SH-SY5Y (cell line): ENCODE data around the gene DNAH9.

ENCODE experiments used
- GATA2 ChIP-seq: IDR thresholded peaks from 2 replicates; pipeline ENCODE4 v1.6.1; 2011; ENCODE audit warnings: mild to moderate bottlenecking, low read depth, low read length
- GATA3 ChIP-seq: IDR thresholded peaks from 2 replicates; pipeline ENCODE4 v1.6.1; 2011; ENCODE audit warnings: low read depth, mild to moderate bottlenecking, low read length, moderate library complexity

The DNAH9 gene, protein sequence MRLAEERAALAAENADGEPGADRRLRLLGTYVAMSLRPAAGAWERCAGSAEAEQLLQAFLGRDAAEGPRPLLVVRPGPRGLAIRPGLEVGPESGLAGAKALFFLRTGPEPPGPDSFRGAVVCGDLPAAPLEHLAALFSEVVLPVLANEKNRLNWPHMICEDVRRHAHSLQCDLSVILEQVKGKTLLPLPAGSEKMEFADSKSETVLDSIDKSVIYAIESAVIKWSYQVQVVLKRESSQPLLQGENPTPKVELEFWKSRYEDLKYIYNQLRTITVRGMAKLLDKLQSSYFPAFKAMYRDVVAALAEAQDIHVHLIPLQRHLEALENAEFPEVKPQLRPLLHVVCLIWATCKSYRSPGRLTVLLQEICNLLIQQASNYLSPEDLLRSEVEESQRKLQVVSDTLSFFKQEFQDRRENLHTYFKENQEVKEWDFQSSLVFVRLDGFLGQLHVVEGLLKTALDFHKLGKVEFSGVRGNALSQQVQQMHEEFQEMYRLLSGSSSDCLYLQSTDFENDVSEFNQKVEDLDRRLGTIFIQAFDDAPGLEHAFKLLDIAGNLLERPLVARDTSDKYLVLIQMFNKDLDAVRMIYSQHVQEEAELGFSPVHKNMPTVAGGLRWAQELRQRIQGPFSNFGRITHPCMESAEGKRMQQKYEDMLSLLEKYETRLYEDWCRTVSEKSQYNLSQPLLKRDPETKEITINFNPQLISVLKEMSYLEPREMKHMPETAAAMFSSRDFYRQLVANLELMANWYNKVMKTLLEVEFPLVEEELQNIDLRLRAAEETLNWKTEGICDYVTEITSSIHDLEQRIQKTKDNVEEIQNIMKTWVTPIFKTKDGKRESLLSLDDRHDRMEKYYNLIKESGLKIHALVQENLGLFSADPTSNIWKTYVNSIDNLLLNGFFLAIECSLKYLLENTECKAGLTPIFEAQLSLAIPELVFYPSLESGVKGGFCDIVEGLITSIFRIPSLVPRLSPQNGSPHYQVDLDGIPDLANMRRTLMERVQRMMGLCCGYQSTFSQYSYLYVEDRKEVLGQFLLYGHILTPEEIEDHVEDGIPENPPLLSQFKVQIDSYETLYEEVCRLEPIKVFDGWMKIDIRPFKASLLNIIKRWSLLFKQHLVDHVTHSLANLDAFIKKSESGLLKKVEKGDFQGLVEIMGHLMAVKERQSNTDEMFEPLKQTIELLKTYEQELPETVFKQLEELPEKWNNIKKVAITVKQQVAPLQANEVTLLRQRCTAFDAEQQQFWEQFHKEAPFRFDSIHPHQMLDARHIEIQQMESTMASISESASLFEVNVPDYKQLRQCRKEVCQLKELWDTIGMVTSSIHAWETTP (N-terminal part only)

DNA sequence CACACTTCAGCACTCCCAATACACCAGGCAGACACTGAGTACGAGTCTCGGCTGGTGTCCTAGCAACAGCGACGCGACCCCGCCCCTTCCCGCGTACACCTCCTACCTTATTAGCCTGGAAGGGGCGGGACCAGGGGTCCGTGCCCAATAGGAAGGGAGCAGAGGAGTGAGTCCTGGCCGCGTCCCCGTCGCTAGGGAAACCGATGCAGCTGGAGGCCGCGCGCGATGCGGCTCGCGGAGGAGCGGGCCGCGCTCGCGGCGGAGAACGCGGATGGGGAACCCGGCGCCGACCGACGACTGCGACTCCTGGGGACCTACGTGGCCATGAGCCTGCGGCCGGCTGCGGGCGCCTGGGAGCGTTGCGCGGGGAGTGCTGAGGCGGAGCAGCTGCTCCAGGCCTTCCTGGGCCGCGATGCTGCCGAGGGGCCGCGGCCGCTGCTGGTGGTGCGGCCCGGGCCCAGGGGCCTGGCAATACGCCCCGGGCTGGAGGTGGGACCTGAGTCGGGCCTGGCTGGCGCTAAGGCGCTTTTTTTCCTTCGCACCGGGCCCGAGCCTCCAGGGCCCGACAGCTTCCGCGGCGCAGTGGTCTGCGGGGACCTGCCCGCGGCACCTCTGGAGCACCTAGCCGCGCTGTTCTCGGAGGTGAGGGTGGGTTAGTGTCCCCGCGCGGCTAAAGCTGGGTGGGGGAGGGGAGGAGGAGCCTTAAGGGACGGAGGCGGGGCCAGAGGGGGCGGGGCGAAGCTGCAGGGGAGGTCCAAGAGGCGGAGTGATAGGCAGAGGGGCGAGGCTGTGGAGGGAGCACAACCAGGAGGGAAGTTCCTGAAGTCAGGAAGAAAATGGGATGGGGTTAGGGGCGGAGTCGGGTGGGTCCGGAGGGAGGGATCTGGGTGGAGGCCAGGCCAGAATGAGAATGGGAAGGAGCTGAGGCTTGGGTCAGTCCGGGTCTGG is at the start of gene DNAH9:
TSS of gene DNAH9 (plus strand) at position 197 of the 948 bp plus-strand sequence. CDS start at position 226, 29 bp downstream.
- TF ChIP-seq GATA3, result no peak

GRCh38 chr17:11550431-11550830 is 47.8 kb upstream of the DNAH9 start:
- TF ChIP-seq GATA3 (no peak), GATA2 (no peak)

DNA sequence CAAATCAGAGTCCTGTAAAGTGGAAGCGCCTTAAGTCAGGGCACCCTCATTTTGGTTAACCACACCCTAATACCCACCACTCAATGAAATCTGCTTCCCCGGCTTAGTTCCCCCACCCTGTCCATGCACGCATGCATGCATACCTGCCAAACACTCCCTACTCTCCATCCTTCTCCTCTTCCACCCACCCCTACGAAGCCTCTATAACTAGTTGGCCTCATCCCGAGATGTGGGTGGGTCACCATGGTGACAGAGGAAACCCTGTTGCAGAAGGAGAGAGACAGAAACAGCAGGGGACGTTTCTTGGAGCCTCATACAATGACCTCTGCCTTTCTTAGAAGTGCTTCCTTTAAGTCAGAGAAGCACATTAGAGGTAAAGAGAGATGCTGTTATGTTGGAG is 46.8 kb upstream of the DNAH9 start:
- TF ChIP-seq GATA3, result no peak
- no peak for TF ChIP-seq GATA2

DNA sequence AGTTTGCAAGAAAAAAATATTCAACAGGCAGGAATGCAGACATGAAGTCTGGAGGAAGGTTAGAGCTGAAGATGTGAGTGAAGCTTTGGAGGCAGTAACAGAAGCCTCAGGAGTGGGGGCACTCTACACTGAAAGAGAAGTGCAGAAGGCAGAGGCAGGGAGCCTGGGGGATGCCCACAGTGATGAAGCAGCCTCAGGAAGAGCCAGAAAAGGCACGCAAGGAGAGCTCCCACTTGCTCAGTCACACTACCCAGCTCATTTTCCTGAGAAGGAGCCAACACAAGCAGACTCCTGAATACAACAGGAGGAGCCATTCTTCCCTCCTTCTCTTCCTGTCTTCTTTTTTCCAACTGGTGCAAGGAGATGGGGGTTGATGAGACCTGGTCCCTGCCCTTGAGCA is 45.1 kb upstream of the DNAH9 start:
- TF ChIP-seq GATA3, result no peak
- no peak for TF ChIP-seq GATA2

- TF ChIP-seq GATA2 (no peak), GATA3 (no peak)
Observed at GRCh38 chr17:11554042-11554441, 44.2 kb upstream of the DNAH9 start.

DNA sequence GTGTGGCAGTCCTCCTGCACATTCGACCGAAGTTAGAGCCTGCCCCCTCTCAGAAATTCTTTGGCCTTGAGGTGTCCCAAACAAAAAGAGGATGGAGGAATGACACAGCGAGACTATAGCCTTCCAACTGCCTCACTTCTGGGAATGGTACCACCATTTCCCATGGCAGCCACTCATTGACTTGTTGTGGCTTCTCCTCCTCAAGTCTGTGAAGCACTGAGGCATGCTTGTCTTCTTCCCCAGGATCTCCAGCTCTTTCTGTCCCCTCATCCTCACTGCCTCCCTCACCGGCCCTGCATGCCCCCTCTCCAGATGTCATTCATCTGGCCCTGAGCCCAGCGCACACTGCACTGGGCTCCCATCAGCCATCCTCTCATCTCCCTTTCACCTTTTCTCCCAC is 43.7 kb upstream of the DNAH9 start:
- no peak for TF ChIP-seq GATA2
- TF ChIP-seq GATA3, result no peak

GRCh38 chr17:11555530-11555929 is 42.7 kb upstream of the DNAH9 start:
- TF ChIP-seq GATA2, result no peak
- no peak for TF ChIP-seq GATA3

DNA sequence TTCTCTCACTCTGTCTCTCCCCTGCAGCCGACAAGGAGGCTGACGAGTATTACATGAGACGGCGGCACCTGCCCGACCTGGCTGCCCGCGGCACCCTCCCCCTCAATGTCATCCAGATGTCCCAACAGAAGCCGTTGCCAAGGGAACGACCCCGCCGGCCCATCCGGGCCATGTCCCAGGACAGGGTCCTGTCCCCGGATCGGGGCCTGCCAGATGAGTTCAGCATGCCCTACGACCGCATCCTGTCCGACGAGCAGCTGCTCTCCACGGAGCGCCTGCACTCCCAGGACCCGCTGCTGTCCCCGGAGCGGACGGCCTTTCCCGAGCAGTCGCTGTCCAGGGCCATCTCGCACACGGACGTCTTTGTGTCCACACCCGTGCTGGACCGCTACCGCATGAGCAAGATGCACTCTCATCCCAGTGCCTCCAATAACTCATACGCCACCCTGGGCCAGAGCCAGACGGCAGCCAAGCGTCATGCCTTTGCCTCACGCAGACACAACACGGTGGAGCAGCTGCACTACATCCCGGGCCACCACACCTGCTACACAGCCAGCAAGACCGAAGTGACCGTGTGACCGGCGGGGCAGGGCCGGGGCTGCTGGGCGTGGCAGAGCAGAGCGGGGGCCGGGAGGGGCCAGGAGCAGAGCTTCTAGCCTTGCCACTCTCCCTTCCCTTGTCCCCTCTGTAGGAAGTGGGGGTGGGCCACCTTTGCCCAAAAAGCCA is 40.4 kb upstream of the DNAH9 start:
- no peak for TF ChIP-seq GATA3
- TF ChIP-seq GATA2, result no peak

- TF ChIP-seq GATA2, result no peak
- TF ChIP-seq GATA3, result no peak
Observed at GRCh38 chr17:11558681-11559234, 39.5 kb upstream of the DNAH9 start.

GRCh38 chr17:11559601-11560000 is 38.7 kb upstream of the DNAH9 start:
- TF ChIP-seq GATA3, result no peak
- no peak for TF ChIP-seq GATA2

- no peak for TF ChIP-seq GATA2
- no peak for TF ChIP-seq GATA3
Observed at GRCh38 chr17:11561281-11561680, 37.0 kb upstream of the DNAH9 start.

DNA sequence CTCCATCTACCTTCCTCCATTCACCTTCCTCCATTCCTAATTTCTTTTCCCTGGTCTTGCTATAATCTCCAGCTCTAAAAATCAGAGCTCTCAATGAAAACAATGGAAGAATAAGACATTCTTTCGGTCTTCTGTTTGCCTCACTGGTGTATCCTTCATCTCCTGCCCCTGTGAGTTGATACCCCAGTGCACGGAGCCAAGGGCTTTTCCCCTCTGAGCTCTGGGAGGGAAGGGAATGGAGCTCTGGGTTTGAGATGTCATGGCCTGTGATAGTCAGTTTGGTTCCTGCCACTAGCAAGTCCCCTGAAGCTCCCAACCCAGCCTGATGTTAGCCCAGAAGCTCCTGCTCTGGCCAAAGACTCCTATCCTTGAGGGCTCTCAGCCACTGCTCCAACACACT is 36.6 kb upstream of the DNAH9 start:
- TF ChIP-seq GATA3 (no peak), GATA2 (no peak)
